ENCODE results near the gene SPON2.

DNA sequence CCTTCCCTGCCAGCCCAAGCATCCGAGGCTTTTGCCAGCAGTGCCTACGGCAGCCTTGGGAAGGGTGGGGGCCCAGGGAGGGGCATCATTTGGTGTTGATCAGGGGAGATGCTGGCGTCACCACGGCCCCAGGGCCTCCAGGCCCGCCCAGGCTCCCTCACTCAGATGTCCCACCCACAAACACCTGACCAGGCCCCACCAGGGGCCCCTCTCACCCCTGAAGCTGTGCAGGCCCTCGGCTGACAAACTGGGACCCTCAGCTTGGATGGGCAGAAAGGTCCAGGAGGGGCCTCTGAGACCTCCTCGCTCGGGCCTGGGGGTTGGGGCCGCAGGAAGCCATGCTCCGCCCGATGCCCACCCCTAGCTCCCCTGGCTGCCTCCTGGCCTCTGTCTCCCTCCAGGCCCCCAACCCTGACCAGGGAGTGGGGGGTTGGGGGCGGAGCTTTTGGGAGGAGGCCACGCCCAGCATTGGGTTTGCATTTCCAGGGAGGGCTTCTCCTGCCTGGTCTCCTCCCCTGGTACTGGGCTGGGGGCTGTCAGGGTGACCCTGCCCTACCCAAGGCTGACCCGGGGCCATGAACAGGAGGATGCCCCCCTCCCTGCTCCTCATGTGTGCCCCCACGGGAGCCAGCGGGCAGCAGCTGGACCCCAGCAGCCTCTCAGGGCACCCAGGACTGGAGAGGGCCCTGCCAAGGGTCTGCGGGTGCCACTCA, 33.4 kb upstream of the SPON2 start:
- TF ChIP-seq, protein P1, sequence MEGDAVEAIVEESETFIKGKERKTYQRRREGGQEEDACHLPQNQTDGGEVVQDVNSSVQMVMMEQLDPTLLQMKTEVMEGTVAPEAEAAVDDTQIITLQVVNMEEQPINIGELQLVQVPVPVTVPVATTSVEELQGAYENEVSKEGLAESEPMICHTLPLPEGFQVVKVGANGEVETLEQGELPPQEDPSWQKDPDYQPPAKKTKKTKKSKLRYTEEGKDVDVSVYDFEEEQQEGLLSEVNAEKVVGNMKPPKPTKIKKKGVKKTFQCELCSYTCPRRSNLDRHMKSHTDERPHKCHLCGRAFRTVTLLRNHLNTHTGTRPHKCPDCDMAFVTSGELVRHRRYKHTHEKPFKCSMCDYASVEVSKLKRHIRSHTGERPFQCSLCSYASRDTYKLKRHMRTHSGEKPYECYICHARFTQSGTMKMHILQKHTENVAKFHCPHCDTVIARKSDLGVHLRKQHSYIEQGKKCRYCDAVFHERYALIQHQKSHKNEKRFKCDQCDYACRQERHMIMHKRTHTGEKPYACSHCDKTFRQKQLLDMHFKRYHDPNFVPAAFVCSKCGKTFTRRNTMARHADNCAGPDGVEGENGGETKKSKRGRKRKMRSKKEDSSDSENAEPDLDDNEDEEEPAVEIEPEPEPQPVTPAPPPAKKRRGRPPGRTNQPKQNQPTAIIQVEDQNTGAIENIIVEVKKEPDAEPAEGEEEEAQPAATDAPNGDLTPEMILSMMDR (conservative IDR thresholded peaks at IDR 0.05; ENCODE audit: low read length): no peak
- no peak for TF ChIP-seq EZH2phosphoT487 (IDR thresholded peaks at IDR 0.05; ENCODE audit: borderline replicate concordance)
